Skeletal muscle cell (primary cell): ENCODE data around the gene CCDC136.

Source experiments
- DNase-seq: peaks from one replicate; pipeline ENCODE4 v3.0.0-alpha.2; 2010; ENCODE audit warnings: low read depth
- H3K4me3 ChIP-seq: 2 replicates; pipeline ENCODE4 v1.5.1; 2011; ENCODE audit warnings: low read depth, mild to moderate bottlenecking, control low read depth, low read length, moderate library complexity

CCDC136 gene

DNA sequence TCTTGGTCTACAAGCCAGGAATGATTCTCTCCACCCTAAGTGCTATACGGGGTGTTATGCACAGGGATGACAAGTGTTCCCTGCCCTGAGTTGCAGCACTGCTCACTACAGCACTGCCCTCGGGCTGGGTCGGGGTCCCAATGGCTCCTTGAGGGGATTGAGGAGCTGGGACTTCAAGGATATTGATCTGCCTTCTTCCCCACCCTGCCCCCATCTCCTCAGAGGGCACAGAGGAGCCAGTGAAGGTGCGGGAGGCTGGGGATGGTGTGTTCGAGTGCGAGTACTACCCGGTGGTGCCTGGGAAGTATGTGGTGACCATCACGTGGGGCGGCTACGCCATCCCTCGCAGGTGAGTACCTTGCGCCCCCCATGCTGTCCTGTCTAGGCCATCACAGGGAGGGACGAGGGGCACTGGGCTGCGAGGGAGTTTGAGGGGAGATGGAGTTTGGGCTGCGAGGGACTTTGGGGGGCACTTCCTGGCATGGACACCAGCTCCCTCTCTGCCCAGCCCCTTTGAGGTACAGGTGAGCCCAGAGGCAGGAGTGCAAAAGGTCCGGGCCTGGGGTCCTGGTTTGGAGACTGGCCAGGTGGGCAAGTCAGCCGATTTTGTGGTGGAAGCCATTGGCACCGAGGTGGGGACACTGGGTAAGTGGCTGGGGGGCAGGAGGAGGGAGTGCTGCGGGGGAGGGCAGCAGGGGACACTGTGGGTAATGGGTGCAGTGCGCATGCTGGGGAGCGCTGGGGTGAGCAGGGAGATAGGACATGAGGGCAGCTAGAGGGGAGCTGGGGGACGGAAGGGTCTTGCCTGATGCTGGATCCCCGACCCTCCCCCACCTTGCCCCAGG, 48.8 kb downstream of the CCDC136 start:
- no peak overlapping the region for H3K4me3 ChIP-seq
- DNase-seq, result no peak

DNA sequence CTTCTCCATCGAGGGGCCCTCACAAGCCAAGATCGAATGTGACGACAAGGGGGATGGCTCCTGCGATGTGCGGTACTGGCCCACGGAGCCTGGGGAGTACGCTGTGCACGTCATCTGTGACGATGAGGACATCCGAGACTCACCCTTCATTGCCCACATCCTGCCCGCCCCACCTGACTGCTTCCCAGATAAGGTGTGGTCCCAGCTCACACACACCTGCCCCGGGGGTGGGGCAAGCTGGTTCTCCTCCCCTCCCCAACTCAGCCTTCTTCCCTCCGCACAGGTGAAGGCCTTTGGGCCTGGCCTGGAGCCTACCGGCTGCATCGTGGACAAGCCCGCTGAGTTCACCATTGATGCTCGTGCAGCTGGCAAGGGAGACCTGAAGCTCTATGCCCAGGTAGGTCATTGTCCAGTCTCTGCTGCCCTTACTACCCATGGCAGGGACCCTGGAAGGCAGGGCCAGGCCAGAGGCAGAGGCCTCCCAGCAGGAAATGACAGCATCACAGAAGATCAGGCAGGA, 49.5 kb downstream of the CCDC136 start:
- no peak overlapping the region for H3K4me3 ChIP-seq
- no peak for DNase-seq

- no peak for DNase-seq
- no peak overlapping the region for H3K4me3 ChIP-seq
These were observed 50.3 kb downstream of the CCDC136 start for GRCh38 chr7:128841921-128842673.

DNA sequence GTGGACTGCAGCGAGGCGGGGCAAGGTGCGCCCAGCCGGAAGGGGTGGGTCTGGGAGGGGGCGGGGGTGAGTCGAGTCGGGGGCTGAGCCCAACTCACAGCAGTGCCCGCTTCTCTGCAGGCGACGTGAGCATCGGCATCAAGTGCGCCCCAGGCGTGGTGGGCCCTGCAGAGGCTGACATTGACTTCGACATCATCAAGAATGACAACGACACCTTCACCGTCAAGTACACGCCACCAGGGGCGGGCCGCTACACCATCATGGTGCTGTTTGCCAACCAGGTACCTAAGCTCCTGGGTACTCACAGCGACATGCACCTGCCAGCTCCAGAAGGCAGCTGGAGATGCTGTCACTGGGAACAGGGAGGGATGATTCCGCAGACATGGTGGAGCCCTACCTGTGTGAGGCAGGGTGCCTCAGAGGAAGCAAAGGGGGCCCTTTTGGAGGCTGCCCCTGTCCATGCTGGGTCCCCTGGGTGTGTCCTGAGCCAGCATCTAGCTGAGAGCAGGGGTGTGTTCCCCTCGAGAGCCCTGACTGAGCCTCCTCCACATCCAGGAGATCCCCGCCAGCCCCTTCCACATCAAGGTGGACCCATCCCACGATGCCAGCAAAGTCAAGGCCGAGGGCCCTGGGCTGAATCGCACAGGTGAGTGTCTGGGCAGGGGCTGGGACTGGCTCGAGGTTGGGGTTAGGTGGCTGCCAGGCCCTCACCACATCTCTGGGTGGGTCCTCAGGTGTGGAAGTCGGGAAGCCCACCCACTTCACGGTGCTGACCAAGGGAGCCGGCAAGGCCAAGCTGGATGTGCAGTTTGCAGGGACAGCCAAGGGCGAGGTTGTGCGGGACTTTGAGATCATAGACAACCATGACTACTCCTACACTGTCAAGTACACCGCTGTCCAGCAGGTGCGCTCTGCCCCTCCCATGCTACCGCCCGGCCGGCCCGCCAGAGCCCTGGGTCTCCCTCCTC, 51.2 kb downstream of the CCDC136 start:
- DNase-seq, result no peak
- H3K4me3 ChIP-seq, result no peak overlapping the region

- DNase-seq, result no peak
- H3K4me3 ChIP-seq, result no peak overlapping the region
These were observed 52.3 kb downstream of the CCDC136 start for GRCh38 chr7:128843938-128844621.

DNA sequence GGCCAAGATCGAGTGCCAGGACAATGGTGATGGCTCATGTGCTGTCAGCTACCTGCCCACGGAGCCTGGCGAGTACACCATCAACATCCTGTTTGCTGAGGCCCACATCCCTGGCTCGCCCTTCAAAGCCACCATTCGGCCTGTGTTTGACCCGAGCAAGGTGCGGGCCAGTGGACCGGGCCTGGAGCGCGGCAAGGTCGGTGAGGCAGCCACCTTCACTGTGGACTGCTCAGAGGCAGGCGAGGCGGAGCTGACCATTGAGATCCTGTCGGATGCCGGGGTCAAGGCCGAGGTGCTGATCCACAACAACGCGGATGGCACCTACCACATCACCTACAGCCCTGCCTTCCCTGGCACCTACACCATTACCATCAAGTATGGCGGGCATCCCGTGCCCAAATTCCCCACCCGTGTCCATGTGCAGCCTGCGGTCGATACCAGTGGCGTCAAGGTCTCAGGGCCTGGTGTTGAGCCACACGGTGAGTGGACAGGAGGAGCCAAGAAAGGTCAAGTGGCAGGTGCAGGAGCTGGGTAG, 53.1 kb downstream of the CCDC136 start:
- no peak for DNase-seq
- no peak overlapping the region for H3K4me3 ChIP-seq

DNA sequence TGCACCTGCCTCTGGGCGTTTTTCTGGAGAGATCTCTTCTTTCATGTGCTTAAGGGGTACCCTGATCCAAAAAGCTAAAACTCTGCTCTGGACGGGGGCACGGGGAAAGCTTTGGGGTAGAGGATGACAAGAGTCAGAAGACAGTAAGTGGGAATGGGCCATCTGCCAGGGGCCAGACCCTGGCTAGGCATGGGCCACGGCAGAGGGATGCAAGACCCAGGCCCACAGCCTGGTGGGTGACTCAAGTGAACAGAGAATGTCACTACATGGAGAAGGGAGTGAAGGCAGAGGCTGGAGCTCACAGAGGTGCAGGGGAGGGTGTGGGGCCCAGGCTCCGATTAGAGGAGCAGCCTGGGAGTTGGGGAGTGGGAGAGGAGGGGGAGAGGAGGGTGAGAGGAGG, 53.7 kb downstream of the CCDC136 start:
- DNase-seq, result no peak
- no peak overlapping the region for H3K4me3 ChIP-seq

DNA sequence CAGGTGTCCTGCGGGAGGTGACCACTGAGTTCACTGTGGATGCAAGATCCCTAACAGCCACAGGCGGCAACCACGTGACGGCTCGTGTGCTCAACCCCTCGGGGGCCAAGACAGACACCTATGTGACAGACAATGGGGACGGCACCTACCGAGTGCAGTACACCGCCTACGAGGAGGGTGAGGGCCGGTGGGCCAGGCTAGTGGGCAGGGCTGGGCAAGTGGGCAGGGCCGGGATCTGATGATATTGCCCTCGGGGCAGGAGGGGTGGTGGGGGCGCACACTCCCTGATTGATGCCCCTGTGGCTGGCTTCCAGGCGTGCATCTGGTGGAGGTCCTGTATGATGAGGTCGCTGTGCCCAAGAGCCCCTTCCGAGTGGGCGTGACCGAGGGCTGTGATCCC, 54.2 kb downstream of the CCDC136 start:
- no peak overlapping the region for H3K4me3 ChIP-seq
- DNase-seq, result no peak

GRCh38 chr7:128846781-128847444, 55.1 kb downstream of the CCDC136 start:
- no peak overlapping the region for H3K4me3 ChIP-seq
- DNase-seq, result no peak

GRCh38 chr7:128847721-128848211, 56.0 kb downstream of the CCDC136 start:
- no peak for DNase-seq
- H3K4me3 ChIP-seq, result no peak overlapping the region

- no peak for DNase-seq
- no peak overlapping the region for H3K4me3 ChIP-seq
These were observed 56.8 kb downstream of the CCDC136 start for GRCh38 chr7:128848289-128849155.

- no peak overlapping the region for H3K4me3 ChIP-seq
- no peak for DNase-seq
These were observed 57.4 kb downstream of the CCDC136 start for GRCh38 chr7:128849156-128849515.

GRCh38 chr7:128849804-128850490, 58.2 kb downstream of the CCDC136 start:
- DNase-seq, result no peak
- H3K4me3 ChIP-seq, result no peak overlapping the region

DNA sequence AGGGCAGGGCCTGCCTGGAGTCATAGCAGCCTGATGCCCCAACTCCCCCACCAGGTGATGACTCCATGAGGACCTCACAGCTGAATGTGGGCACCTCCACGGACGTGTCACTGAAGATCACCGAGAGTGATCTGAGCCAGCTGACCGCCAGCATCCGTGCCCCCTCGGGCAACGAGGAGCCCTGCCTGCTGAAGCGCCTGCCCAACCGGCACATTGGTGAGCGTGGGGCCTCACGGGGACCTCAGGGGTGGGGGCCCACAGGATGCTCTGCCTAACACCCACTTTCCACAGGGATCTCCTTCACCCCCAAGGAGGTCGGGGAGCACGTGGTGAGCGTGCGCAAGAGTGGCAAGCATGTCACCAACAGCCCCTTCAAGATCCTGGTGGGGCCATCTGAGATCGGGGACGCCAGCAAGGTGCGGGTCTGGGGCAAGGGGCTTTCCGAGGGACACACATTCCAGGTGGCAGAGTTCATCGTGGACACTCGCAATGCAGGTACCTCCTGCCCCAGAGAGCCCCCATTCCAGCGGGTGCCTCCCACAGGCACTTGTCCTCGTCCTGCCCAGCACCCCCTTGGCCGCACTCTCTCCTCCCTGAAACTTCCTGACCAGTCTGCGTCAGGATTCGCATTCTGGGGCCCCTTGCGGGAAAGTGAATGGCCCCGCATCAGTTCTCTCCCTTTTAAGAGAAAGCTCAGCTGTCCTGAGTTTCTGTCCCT, 60.9 kb downstream of the CCDC136 start:
- no peak for DNase-seq
- no peak overlapping the region for H3K4me3 ChIP-seq

DNA sequence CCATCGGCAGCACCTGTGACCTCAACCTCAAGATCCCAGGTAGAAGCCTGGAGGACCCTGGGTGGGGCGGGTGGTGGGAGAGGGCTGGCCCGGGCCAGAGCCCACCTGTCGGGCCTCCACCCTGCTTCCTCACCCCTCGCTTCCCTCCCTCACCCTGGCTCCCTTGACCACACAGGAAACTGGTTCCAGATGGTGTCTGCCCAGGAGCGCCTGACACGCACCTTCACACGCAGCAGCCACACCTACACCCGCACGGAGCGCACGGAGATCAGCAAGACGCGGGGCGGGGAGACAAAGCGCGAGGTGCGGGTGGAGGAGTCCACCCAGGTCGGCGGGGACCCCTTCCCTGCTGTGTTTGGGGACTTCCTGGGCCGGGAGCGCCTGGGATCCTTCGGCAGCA, 62.0 kb downstream of the CCDC136 start:
- H3K4me3 ChIP-seq, result no peak overlapping the region
- DNase-seq, result no peak

DNA sequence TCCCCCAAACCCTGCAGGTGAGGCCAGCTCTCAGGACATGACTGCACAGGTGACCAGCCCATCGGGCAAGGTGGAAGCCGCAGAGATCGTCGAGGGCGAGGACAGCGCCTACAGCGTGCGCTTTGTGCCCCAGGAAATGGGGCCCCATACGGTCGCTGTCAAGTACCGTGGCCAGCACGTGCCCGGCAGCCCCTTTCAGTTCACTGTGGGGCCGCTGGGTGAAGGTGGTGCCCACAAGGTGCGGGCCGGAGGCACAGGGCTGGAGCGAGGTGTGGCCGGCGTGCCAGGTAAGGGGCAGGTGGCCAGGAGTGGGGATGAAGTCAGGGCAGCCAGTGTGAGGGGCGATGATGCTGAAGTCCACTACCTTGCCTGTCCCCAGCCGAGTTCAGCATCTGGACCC, 62.6 kb downstream of the CCDC136 start:
- no peak for DNase-seq
- no peak overlapping the region for H3K4me3 ChIP-seq
